ENCODE data around the gene CALU. TPM values are rescaled to one million over a fixed set of nuclear protein-coding genes. Genes with fewer than 3 reads are reported as not detected.

CALU gene
- total and polyA plus RNA-seq, 2 experiments from 2014 or later: 136 to 179 TPM

DNA sequence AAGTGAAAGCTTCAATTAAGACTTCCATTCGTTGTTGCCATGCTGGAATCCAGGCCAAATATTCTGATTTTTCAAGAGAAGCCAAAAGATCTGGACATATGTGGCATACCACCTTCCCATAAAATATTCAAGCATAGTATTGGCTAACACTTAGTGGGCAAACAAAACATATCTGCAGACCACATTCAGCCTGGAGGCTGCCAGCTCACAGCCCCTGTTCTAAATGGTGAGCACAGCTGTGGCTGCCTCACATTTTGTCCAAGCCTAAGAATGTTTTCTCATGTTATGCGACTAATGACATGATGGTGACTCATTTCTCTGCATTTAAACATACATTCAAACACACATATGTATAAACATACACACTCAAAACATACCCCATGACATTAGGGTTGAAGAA, 10.6 kb upstream of the CALU start:
- no peaks in the 10 kb centered on the region; the same call in 2 of the 3 replicates for H3K4me1 Mint-ChIP-seq
- TF ChIP-seq NANOG (IDR thresholded peaks at IDR 0.05; ENCODE audit: borderline replicate concordance) (no peak), ZNF462 (CRISPR knock-in tag; IDR thresholded peaks at IDR 0.05) (no peak), ETS1 (IDR thresholded peaks at IDR 0.05) (no peak), STAT1 (IDR thresholded peaks at IDR 0.05; ENCODE audit: unreplicated experiment) (no peak), EZH2 (IDR thresholded peaks at IDR 0.05; ENCODE audit: low read depth, unreplicated experiment) (no peak), POLR2AphosphoS5 (IDR thresholded peaks at IDR 0.05; ENCODE audit: low read depth) (no peak), JUNB (IDR thresholded peaks at IDR 0.05; ENCODE audit: unreplicated experiment) (no peak), ZNF331 (CRISPR knock-in tag; IDR thresholded peaks at IDR 0.05; ENCODE audit: low read depth) (no peak), EZH2phosphoT487 (IDR thresholded peaks at IDR 0.05; ENCODE audit: unreplicated experiment) (no peak), ZNF114 (CRISPR knock-in tag; IDR thresholded peaks at IDR 0.05) (no peak), CREB1 (CRISPR knock-in tag; IDR thresholded peaks at IDR 0.05; ENCODE audit: low read depth) (no peak)
- TF ChIP-seq, protein P1, sequence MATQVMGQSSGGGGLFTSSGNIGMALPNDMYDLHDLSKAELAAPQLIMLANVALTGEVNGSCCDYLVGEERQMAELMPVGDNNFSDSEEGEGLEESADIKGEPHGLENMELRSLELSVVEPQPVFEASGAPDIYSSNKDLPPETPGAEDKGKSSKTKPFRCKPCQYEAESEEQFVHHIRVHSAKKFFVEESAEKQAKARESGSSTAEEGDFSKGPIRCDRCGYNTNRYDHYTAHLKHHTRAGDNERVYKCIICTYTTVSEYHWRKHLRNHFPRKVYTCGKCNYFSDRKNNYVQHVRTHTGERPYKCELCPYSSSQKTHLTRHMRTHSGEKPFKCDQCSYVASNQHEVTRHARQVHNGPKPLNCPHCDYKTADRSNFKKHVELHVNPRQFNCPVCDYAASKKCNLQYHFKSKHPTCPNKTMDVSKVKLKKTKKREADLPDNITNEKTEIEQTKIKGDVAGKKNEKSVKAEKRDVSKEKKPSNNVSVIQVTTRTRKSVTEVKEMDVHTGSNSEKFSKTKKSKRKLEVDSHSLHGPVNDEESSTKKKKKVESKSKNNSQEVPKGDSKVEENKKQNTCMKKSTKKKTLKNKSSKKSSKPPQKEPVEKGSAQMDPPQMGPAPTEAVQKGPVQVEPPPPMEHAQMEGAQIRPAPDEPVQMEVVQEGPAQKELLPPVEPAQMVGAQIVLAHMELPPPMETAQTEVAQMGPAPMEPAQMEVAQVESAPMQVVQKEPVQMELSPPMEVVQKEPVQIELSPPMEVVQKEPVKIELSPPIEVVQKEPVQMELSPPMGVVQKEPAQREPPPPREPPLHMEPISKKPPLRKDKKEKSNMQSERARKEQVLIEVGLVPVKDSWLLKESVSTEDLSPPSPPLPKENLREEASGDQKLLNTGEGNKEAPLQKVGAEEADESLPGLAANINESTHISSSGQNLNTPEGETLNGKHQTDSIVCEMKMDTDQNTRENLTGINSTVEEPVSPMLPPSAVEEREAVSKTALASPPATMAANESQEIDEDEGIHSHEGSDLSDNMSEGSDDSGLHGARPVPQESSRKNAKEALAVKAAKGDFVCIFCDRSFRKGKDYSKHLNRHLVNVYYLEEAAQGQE (IDR thresholded peaks at IDR 0.05; ENCODE audit: unreplicated experiment): no peak
- TF ChIP-seq, protein P2, sequence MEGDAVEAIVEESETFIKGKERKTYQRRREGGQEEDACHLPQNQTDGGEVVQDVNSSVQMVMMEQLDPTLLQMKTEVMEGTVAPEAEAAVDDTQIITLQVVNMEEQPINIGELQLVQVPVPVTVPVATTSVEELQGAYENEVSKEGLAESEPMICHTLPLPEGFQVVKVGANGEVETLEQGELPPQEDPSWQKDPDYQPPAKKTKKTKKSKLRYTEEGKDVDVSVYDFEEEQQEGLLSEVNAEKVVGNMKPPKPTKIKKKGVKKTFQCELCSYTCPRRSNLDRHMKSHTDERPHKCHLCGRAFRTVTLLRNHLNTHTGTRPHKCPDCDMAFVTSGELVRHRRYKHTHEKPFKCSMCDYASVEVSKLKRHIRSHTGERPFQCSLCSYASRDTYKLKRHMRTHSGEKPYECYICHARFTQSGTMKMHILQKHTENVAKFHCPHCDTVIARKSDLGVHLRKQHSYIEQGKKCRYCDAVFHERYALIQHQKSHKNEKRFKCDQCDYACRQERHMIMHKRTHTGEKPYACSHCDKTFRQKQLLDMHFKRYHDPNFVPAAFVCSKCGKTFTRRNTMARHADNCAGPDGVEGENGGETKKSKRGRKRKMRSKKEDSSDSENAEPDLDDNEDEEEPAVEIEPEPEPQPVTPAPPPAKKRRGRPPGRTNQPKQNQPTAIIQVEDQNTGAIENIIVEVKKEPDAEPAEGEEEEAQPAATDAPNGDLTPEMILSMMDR (conservative IDR thresholded peaks at IDR 0.05; ENCODE audit: low read depth in 2 of 2): no peak
- DNase-seq (ENCODE audit: low spot score) (no peak), ATAC-seq (no peak)
- H3K27ac Mint-ChIP-seq: no peak overlapping the region
- no peak overlapping the region for H3K4me3 Mint-ChIP-seq
- no peaks in the 10 kb centered on the region for H4K20me1 ChIP-seq (replicated peaks; ENCODE audit: insufficient read depth)
- no peaks in the 10 kb centered on the region for H3K36me3 Mint-ChIP-seq (ENCODE audit: low read depth)
- H3K9me2 ChIP-seq (ENCODE audit: insufficient read depth): no peaks in the 10 kb centered on the region
- H3F3A ChIP-seq (replicated peaks; ENCODE audit: low read depth): no peaks in the 10 kb centered on the region
- no peaks in the 10 kb centered on the region for H3K36me3 ChIP-seq (ENCODE audit: insufficient read depth)
- no peak overlapping the region for H3K4me3 ChIP-seq
- no peaks in the 10 kb centered on the region for H3K79me2 ChIP-seq (replicated peaks; ENCODE audit: insufficient read depth)
- no peak overlapping the region for H3K27ac ChIP-seq (ENCODE audit: low read depth)
- H3K4me1 ChIP-seq (ENCODE audit: insufficient read depth): no peaks in the 10 kb centered on the region
- no peaks in the 10 kb centered on the region for H3K27me3 Mint-ChIP-seq (ENCODE audit: insufficient read depth, low read depth, poor library complexity)
- H3K9me3 Mint-ChIP-seq: no peaks in the 10 kb centered on the region
- no peak overlapping the region for H3K4me2 ChIP-seq
- H2AFZ ChIP-seq: no peak overlapping the region
- H3K27me3 ChIP-seq (ENCODE audit: insufficient read depth): no peaks in the 10 kb centered on the region

Measured in GM23338 (cell line).